ENCODE results near the gene FGF14.
"Not testable (repeated sequence)": the region's sequence is repeated elsewhere in the genome, so short reads cannot be mapped to it uniquely, and the experiment has no call there.

FGF14 gene

GRCh38 chr13:101911752-101912151 is 490.1 kb downstream of the FGF14 start:
- no peak for DNase-seq

DNA sequence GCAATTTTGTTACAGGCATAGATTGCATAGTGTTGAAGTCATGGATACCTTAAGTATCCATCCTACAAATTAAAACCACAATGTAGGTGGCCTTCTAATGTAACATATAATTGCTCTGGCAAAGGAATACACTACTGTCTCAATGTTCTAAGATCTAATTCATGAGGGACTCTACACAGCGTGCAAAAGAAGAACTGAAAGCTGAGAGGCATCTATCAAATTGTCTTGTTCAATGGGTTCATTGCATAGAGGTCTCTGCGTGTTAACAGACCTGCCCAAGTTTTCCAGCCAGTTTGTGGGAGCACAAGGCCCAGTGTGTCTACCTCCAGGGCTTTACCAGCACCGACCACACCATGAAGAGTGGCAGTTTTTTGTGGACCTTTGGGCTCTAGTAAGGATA is 498.0 kb downstream of the FGF14 start:
- DNase-seq: no peak

DNA sequence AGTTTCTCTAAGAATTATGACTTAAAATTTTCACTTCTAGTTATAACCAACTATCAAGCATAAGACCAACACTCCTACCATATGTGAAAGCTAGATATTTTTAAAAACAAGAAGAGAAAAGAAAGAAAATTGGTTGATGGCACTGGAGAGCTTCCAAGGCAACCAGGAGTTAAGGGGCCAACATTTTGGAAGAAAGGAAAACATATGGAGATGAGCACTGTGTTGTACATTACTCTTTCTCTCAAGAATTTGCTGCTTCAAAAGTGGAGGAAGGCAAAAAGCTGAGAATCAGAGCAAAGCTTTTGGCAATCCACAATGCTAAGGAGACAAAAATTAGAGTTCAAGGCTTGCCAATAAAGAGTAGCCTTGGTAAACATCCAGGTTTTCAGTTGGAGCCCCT is 503.2 kb downstream of the FGF14 start:
- DNase-seq: no peak

DNA sequence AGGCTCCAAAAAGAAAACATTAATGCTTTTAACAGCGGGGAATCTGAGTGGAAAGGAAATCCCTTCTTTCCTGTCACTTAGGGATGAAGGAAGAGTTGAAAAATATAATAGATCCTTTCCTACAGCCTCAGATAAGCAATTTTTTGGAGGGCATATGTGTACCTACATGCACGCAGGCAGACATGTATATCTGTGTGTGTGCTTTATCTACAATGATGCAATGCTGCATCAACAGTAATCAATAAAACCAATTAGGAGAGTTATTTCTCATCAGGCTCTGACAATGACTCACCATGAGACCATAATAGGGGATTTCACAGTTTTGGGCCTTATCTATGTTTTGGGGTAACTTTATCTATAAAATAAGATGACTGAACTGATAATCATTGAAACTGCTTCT is 505.3 kb downstream of the FGF14 start:
- DNase-seq: no peak

DNA sequence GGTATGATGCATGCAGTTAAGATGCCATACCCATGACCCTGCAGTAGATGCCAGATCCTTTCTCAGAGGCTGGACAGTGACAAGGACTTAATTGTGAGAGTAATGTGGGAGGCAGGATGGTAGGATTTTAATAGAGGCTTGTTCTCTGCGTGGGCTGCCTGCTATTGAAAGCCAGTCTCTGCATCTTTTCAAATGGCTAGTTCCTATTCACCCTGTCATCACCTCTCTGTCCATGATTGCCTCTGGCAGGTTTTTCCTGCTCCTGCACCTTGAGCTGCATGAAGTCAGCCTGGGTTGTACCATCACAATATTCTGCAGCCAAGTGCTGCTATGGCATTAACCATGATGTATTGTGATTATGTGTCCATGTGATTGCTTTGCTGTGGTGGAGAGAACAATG is 508.8 kb downstream of the FGF14 start:
- DNase-seq: no peak

DNA sequence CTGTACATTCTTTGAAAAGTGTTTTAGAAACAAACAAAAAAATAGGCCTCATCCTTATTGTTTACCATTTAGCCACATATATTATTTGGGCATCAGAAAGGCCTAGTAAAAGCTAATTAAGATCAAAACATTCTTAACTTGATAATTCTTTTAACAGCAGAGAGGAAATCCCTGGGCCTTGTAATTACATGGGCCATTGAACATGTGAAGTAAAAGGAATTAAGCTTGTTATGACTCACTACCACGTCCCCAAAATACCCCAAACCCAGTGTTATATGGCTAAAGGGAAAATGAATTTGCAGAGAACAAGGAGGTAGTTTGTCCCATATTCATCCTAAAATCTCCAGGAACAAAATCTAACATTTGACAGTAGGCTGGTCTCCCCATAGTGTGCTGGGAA is 509.6 kb downstream of the FGF14 start:
- DNase-seq: no peak

- no peak for DNase-seq
Observed at GRCh38 chr13:101881593-101881992, 520.3 kb downstream of the FGF14 start.

DNA sequence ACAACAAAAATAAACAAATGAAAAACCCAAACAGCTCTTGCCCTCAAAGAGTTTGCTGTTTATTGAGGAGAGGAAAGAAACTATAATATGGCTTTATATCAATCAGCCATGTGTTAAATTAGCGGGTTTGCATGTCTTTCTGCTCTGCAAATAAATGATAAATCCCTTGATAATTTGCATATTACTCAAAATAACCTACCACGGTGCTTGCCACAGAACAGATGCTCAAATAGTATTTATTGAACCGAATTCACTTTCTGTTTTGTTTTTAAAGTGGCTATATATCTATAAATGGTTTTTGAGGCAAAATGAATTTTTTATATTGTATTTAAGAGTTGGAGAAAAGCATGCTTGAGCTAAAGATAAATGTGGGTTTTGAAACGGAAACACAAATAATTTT is 521.3 kb downstream of the FGF14 start:
- no peak for DNase-seq

DNA sequence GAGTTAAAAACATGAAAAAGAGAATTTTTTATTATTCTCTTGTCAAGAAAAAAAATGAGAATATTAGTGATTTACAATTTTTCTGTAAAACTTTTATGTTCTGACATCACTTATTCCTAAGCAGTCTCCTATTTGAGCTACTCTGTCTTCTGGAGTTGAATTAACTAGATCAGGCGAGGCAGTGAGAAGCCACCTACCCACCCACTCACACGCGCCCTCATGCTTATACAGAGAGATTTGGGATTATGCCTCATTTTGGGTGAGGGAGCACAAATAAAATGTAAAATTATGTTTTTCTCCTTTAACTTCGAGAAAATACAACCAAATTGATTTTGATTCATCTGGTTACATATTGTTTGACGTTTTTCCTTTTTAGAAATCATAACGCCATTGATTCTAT is 524.9 kb downstream of the FGF14 start:
- no peak for DNase-seq

- no peak for DNase-seq
Observed at GRCh38 chr13:101875717-101876393, 526.0 kb downstream of the FGF14 start.

- DNase-seq: no peak
Observed at GRCh38 chr13:101875091-101875490, 526.8 kb downstream of the FGF14 start.

- no peak for DNase-seq
Observed at GRCh38 chr13:101869553-101869952, 532.3 kb downstream of the FGF14 start.

DNA sequence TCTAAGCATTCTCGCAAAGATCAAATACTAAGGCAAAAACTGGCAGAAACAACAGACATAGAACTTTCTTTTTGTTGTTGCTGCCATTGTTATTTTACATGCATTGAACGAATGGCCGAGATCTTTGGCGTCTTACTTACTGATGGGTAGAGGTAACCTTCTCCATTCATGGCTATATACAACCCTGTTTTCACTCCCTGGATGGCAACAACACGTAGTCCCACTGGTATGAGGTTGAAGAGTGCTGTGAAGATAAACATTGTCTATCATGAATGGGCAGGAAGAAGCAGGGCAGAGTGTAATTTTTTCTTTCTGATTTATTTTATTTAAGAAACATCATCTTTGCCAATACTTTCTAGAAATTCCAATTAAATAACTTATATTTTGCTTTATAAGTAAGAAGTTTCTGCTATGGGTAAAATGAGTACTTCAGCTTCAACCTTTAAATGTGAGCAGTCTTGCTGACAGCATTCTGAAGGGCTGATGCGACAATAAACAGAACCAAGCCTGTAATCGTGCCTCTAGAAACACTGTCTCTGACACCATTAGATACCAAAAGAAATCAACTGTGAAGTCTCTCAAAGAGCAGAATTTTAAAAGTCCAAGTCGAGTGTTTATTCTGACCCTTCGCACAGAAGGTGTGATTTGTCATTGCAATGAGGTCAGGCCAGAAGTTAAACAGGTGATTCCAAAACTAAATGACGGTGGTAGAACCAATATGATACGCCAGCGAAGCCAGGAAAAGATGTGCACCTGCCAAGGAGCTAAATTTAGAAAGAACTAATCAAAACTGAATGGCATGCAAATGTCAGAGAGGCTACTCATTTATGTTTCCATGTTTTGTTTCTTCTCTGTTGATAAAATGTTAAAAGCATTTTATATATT is 533.0 kb downstream of the FGF14 start:
- DNase-seq: no peak

DNA sequence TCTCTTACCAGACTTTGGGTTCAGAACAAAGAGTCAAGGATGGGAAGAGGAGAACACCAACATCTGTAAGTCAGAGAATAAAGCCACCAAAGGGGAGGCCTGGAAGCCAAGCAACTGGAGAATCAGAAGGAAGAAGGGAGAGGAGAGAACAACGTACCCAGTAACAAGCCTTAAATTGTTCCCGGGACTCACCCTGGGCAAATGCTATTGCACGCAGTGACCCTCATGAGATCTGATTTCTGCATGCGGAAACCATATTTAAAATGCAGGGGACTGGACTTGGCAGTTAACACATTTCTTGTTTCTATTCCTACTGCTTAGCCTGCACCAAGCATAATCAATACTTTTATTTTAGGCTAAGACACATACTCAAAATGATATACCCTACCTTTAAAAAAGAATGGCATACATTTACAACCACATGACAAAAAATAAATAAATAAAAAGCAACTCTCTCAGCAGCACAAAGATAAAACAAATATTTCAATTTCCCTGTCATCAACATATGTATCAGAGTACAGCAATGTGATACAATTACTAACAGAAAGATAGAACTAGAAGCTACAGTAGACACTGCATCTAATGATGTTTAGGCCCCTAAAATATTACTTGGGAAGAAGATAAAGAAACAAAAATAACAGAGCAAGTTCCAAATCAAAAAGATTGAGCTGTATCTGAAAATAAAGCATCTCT is 534.8 kb downstream of the FGF14 start:
- no peak for DNase-seq

DNA sequence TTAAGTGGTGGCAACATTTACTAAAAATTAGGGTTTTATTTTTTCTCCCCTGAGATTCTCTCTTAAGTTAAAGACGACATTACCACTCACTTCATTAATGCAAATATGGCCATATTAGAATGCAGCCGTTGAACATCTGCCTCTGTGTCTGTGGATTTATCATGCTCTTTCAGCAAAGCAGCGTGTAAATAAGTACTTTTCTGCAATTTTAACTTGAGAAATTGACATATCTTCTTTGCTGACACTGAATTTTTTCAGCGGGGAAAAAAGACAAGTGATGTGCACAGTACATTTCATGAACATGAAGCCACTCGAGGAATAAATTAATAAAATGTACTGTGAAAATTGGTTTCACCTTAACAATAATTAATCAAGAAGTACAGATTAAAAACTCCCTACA is 543.0 kb downstream of the FGF14 start:
- no peak for DNase-seq

GRCh38 chr13:101846701-101847100 is 555.1 kb downstream of the FGF14 start:
- DNase-seq: no peak

- DNase-seq: no peak
Observed at GRCh38 chr13:101846249-101846648, 555.6 kb downstream of the FGF14 start.

GRCh38 chr13:101845245-101846020 is 556.4 kb downstream of the FGF14 start:
- no peak for DNase-seq

DNA sequence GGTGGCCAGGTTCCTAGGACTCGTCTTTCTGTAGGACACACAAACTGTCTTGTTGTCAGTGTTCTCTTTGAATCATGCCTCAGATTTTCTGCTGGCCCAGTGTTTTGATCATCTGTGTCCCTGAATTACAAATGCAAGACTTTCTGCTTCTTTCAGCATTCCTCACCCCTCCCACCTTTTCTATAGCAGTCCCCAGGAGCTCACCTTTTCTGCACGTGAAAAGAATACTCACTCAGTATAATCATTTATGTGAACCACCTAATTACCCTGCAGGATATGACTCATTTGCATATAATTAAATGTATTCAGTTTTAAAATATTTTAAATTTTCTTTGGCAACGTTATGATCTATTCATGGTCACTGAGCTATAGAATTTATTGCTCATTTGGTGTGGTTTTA is 560.1 kb downstream of the FGF14 start:
- no peak for DNase-seq

- no peak for DNase-seq
Observed at GRCh38 chr13:101838323-101838722, 563.5 kb downstream of the FGF14 start.

DNA sequence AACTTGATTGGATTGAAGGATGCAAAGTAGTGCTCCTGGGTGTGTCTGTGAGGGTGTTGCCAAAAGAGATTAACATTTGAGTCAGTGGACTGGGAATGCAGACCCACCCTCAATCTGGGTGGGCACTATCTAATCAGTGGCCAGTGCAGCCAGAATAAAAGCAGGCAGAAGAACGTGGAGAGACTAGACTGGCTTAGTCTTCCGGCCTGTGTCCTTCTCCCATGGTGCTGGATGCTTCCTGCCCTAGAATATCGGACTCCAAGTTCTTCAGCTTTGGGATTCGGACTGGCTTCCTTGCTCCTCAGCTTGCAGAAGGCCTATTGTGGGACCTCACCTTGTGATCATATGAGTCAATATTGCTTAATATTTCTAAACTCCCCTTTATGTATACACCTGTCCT is 564.1 kb downstream of the FGF14 start:
- DNase-seq: not testable (repeated sequence)

- DNase-seq: no peak
Observed at GRCh38 chr13:101837288-101837687, 564.6 kb downstream of the FGF14 start.

DNA sequence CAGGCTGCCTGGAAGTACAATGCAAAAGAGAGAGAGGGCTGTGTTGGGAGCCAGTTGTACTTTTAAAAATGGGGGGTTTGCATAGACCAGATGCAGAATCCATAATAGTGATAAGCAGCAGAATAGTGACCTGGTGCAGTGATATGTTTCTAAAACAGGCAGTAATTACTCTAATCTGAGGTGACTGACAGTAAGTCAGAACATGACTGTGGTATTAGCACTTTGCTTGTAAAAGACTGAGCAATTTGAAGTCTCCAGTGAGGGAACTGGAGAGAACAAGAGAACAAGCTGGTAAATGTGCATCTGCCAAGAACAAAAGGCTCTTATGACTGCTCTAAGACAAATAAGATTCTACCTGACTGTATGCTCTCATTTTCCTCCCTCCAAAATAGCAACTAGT is 565.9 kb downstream of the FGF14 start:
- DNase-seq: no peak

Measured in femur (tissue), 1 donor.